ENCODE data around the gene AKAP8. TPM values are rescaled to one million over a fixed set of nuclear protein-coding genes. Genes with fewer than 3 reads are reported as not detected.

Gene AKAP8
- total RNA-seq, 4 donors from 2014 or later, result 28.8 to 53.1 (median 34.8) TPM

DNA sequence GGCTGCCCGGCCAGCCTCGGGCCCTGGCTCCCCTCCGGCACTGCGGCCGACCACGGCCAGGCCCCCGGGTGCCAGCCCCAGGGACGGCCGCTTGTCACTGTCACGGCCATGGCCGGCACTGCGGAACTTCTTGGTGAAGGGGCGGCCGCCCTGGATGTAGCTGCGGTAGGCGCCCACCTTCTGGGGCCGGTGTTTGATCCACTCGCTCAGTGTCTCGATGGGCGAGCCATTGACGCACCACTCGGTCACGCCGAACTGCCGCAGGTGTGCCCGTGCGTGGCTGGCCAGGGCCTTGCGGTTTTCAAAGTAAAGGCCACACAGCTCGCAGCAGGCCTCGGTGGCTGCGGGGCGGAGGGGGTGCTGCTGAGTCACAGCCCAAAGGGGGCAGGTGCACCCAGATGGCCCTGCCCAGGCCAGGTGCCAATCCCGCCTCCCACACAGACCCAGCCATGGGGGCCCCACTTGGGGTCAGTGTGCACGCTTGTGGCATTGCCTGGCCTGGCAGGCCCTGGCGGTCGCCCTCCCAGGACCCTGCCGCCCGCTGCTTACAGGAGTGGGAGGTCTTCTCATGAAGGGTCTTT is 45.2 kb upstream of the AKAP8 start:
- no peak for DNase-seq (ENCODE audit: low spot score in 2 of 2)
- 94 to 99% methylated on average over 23 to 29 of the region's 38 CpGs for WGBS, 2 donors
- intact Hi-C loops (cut with DNase I; ENCODE audit: low total_unique reads), result no loop called here
- no peak for TF ChIP-seq POLR2A (IDR thresholded peaks at IDR 0.05)
- TF ChIP-seq, protein P1, sequence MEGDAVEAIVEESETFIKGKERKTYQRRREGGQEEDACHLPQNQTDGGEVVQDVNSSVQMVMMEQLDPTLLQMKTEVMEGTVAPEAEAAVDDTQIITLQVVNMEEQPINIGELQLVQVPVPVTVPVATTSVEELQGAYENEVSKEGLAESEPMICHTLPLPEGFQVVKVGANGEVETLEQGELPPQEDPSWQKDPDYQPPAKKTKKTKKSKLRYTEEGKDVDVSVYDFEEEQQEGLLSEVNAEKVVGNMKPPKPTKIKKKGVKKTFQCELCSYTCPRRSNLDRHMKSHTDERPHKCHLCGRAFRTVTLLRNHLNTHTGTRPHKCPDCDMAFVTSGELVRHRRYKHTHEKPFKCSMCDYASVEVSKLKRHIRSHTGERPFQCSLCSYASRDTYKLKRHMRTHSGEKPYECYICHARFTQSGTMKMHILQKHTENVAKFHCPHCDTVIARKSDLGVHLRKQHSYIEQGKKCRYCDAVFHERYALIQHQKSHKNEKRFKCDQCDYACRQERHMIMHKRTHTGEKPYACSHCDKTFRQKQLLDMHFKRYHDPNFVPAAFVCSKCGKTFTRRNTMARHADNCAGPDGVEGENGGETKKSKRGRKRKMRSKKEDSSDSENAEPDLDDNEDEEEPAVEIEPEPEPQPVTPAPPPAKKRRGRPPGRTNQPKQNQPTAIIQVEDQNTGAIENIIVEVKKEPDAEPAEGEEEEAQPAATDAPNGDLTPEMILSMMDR (IDR thresholded peaks at IDR 0.05), result no peak
- H3K4me3 ChIP-seq (ENCODE audit: low read depth, poor library complexity, severe bottlenecking), result no peak overlapping the region

GRCh38 chr19:15424121-15424520 is 44.5 kb upstream of the AKAP8 start:
- no peak for TF ChIP-seq POLR2A (IDR thresholded peaks at IDR 0.05)
- TF ChIP-seq, protein P1 (IDR thresholded peaks at IDR 0.05), result no peak
- 96 to 98% methylated on average over 12 to 13 of the region's 13 CpGs for WGBS, 2 donors
- H3K4me3 ChIP-seq (ENCODE audit: low read depth, poor library complexity, severe bottlenecking), result no peak overlapping the region
- intact Hi-C loops (cut with DNase I; ENCODE audit: low total_unique reads), result no loop called here
- no peak for DNase-seq (ENCODE audit: low spot score in 2 of 2)

GRCh38 chr19:15423130-15423529 is 43.5 kb upstream of the AKAP8 start:
- no peak for DNase-seq (ENCODE audit: low spot score in 2 of 2)
- TF ChIP-seq POLR2A (IDR thresholded peaks at IDR 0.05), result no peak
- TF ChIP-seq, protein P1 (IDR thresholded peaks at IDR 0.05), result no peak
- 95 to 98% methylated on average over 4 to 5 of the region's 6 CpGs for WGBS, 2 donors
- intact Hi-C loops (cut with DNase I; ENCODE audit: low total_unique reads), result no loop called here
- H3K4me3 ChIP-seq (ENCODE audit: low read depth, poor library complexity, severe bottlenecking), result no peak overlapping the region

- H3K4me3 ChIP-seq (ENCODE audit: low read depth, poor library complexity, severe bottlenecking), result no peak overlapping the region
- no peak for DNase-seq (ENCODE audit: low spot score in 2 of 2)
- no peak for TF ChIP-seq POLR2A (IDR thresholded peaks at IDR 0.05)
- TF ChIP-seq, protein P1 (IDR thresholded peaks at IDR 0.05), result no peak
- 83 to 88% methylated on average over 22 of the region's 22 CpGs for WGBS, 2 donors
- intact Hi-C loops (cut with DNase I; ENCODE audit: low total_unique reads), result no loop called here
Measured at GRCh38 chr19:15422296-15423075, 42.9 kb upstream of the AKAP8 start.

- no peak for TF ChIP-seq POLR2A (IDR thresholded peaks at IDR 0.05)
- TF ChIP-seq, protein P1 (IDR thresholded peaks at IDR 0.05), result no peak
- H3K4me3 ChIP-seq (ENCODE audit: low read depth, poor library complexity, severe bottlenecking), result no peak overlapping the region
- intact Hi-C loops (cut with DNase I; ENCODE audit: low total_unique reads), result no loop called here
- 65 to 66% methylated on average over 15 of the region's 15 CpGs for WGBS, 2 donors
- DNase-seq (ENCODE audit: low spot score in 2 of 2), result no peak
Measured at GRCh38 chr19:15421721-15422260, 42.2 kb upstream of the AKAP8 start.
